ENCODE data around the gene SLC24A4. TPM values are rescaled to one million over a fixed set of nuclear protein-coding genes. Genes with fewer than 3 reads are reported as not detected.

SLC24A4 gene
- total RNA-seq, 1 donor from 2014 or later: not detected

DNA sequence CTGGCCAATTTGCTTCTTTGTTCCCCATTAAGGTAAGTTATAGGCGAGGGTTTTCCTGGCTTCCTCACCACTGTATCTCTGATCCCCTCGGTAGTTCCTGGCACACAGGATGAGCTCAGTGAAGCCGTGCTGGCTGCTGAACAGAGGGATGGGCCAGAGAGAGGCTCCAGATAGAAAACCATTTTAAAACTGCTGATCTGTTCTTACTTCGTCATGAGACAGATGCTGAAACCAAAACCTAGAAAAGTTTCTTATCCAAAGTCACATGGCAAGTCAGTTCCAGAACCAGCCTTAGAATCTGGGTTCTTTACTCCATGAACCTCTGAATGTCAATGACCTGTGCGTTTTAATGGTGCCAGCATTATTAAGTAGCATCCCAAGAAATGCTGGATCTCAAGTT is 114.3 kb downstream of the SLC24A4 start:
- Mint-ChIP-seq H3K4me1 (ENCODE audit: unreplicated experiment) (no peaks in the 10 kb centered on the region), H3K27me3 (ENCODE audit: unreplicated experiment) (peaks cover 5% of the 10 kb centered on the region), H3K4me3 (ENCODE audit: unreplicated experiment) (no peak overlapping the region), H3K9me3 (ENCODE audit: unreplicated experiment) (peaks cover 8% of the 10 kb centered on the region), H3K27ac (ENCODE audit: unreplicated experiment) (no peak overlapping the region), H3K36me3 (ENCODE audit: unreplicated experiment) (peaks cover 2% of the 10 kb centered on the region)
- TF ChIP-seq, protein P1, sequence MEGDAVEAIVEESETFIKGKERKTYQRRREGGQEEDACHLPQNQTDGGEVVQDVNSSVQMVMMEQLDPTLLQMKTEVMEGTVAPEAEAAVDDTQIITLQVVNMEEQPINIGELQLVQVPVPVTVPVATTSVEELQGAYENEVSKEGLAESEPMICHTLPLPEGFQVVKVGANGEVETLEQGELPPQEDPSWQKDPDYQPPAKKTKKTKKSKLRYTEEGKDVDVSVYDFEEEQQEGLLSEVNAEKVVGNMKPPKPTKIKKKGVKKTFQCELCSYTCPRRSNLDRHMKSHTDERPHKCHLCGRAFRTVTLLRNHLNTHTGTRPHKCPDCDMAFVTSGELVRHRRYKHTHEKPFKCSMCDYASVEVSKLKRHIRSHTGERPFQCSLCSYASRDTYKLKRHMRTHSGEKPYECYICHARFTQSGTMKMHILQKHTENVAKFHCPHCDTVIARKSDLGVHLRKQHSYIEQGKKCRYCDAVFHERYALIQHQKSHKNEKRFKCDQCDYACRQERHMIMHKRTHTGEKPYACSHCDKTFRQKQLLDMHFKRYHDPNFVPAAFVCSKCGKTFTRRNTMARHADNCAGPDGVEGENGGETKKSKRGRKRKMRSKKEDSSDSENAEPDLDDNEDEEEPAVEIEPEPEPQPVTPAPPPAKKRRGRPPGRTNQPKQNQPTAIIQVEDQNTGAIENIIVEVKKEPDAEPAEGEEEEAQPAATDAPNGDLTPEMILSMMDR (IDR thresholded peaks at IDR 0.05): no peak
- no peak for DNase-seq (ENCODE audit: extremely low spot score, unreplicated experiment)

DNA sequence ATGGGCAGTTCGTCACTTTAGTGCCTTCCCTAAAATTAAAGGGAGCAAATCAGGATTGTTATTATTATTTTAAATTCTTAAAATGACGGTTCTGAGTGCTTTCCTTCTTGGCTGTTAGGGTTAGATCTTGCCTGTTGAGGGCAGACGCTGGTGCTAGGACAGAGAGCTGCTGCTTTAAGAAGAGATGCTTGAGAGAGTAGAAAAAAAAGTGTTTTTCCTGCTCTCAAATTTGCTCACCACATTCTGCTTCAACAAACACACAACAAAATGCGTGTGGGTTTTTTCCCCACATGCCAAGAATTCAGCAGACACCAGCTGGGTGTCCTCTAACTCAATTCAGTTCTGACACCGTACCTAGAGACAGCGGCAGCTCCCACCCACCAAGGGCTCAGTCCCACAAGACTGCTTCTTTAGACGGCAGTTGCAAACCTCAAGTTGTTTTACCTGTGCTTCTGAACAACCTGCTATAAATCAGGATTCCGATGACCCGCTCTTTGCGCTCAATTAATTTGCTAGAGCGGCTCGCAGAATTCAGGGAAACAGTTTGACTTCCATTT is 114.8 kb downstream of the SLC24A4 start:
- H3K9me3 Mint-ChIP-seq (ENCODE audit: unreplicated experiment): peaks cover 8% of the 10 kb centered on the region
- H3K4me1 Mint-ChIP-seq (ENCODE audit: unreplicated experiment): no peaks in the 10 kb centered on the region
- no peak for DNase-seq (ENCODE audit: extremely low spot score, unreplicated experiment)
- TF ChIP-seq, protein P1 (IDR thresholded peaks at IDR 0.05): no peak
- peaks cover 2% of the 10 kb centered on the region for H3K36me3 Mint-ChIP-seq (ENCODE audit: unreplicated experiment)
- H3K27ac Mint-ChIP-seq (ENCODE audit: unreplicated experiment): no peak overlapping the region
- H3K4me3 Mint-ChIP-seq (ENCODE audit: unreplicated experiment): no peak overlapping the region
- peaks cover 5% of the 10 kb centered on the region for H3K27me3 Mint-ChIP-seq (ENCODE audit: unreplicated experiment)

GRCh38 chr14:92439537-92440344 is 116.8 kb downstream of the SLC24A4 start:
- TF ChIP-seq, protein P1 (IDR thresholded peaks at IDR 0.05): no peak
- H3K27me3 Mint-ChIP-seq (ENCODE audit: unreplicated experiment): peaks cover 5% of the 10 kb centered on the region
- H3K4me3 Mint-ChIP-seq (ENCODE audit: unreplicated experiment): no peak overlapping the region
- no peaks in the 10 kb centered on the region for H3K4me1 Mint-ChIP-seq (ENCODE audit: unreplicated experiment)
- no peaks in the 10 kb centered on the region for H3K9me3 Mint-ChIP-seq (ENCODE audit: unreplicated experiment)
- H3K36me3 Mint-ChIP-seq (ENCODE audit: unreplicated experiment): no peaks in the 10 kb centered on the region
- H3K27ac Mint-ChIP-seq (ENCODE audit: unreplicated experiment): no peak overlapping the region
- DNase-seq (ENCODE audit: extremely low spot score, unreplicated experiment): no peak

GRCh38 chr14:92440345-92441003 is 117.5 kb downstream of the SLC24A4 start:
- no peaks in the 10 kb centered on the region for H3K36me3 Mint-ChIP-seq (ENCODE audit: unreplicated experiment)
- no peak overlapping the region for H3K27ac Mint-ChIP-seq (ENCODE audit: unreplicated experiment)
- DNase-seq (ENCODE audit: extremely low spot score, unreplicated experiment): no peak
- no peak overlapping the region for H3K4me3 Mint-ChIP-seq (ENCODE audit: unreplicated experiment)
- TF ChIP-seq, protein P1 (IDR thresholded peaks at IDR 0.05): no peak
- H3K4me1 Mint-ChIP-seq (ENCODE audit: unreplicated experiment): no peaks in the 10 kb centered on the region
- H3K27me3 Mint-ChIP-seq (ENCODE audit: unreplicated experiment): peaks cover 5% of the 10 kb centered on the region
- H3K9me3 Mint-ChIP-seq (ENCODE audit: unreplicated experiment): no peaks in the 10 kb centered on the region
